Measurements from ENCODE around the gene KRT80.

Gene KRT80

DNA sequence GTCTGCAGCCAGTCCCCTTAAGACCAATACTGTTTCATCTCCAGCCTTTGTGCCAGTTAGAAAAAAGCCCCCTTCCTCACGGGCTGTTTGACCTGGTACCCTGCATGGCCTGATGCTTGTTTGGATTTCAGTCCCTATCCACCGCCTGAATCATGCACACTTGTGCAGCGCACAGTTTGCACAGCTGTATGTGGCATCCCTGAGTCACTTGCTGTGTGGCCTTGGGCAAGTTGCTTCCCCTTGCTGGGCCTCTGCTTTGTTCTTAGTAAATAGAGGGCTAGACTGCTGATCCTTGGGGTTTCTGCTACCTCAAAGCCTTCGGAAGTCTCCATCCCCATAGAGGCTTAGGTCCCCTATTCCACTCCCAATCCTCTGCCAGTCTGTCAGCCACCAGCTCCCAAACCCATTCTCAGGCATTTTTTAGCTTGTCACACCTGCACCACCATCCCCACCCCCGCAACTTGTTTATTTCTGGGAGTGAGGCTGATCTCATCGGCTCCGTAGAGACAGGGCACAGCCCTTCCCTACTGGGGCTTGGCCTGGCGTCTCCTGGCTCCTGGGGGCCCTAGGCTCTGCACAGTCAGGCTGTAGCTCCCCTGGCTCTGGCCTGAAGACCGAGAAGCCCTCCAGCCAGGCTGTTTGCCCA, 8.8 kb downstream of the KRT80 start:
- Histone ChIP-seq H3K23ac (ENCODE audit: low read length in 2 of 2) (no peak overlapping the region), H4K91ac (ENCODE audit: low read length) (peak overlapping the region; percentile 63), H2AK5ac (ENCODE audit: low read length, severe bottlenecking) (peak overlapping the region; percentile 92), H3K27ac (ENCODE audit: low read length, poor library complexity, severe bottlenecking) (peak overlapping the region; percentile 82), H2BK15ac (ENCODE audit: low read depth, poor library complexity, severe bottlenecking) (peak overlapping the region; percentile 75), H3K4ac (ENCODE audit: low read depth in 1 of 2, low read length in 2 of 2) (peak overlapping the region in 1 of 2 experiments; percentile 0), H4K8ac (ENCODE audit: low read length) (peak overlapping the region; percentile 57), H2AFZ (ENCODE audit: low read depth, low read length) (no peak overlapping the region), H2BK12ac (ENCODE audit: low read length in 2 of 2) (peak overlapping the region in 1 of 2 experiments; percentile 45), H3K18ac (ENCODE audit: low read depth in 1 of 2, low read length in 2 of 2) (peak overlapping the region; percentile 1 to 68), H2BK5ac (ENCODE audit: low read depth, low read length, poor library complexity, severe bottlenecking) (peak overlapping the region; percentile 36), H3K14ac (ENCODE audit: low read length in 2 of 2) (no peak overlapping the region), H3K79me1 (replicated peaks; ENCODE audit: low read length, poor library complexity, severe bottlenecking) (peaks cover 2% of the 10 kb centered on the region), H3K4me1 (ENCODE audit: control insufficient read depth, insufficient read depth, low read depth, low read length) (peaks cover 81% of the 10 kb centered on the region), H3K9me3 (ENCODE audit: control insufficient read depth, low read length) (no peaks in the 10 kb centered on the region), H3K27me3 (ENCODE audit: control insufficient read depth in 1 of 2, insufficient read depth in 1 of 2, low read length in 2 of 2) (no peaks in the 10 kb centered on the region), H3K4me2 (ENCODE audit: low read length, poor library complexity, severe bottlenecking) (no peak overlapping the region), H2BK120ac (ENCODE audit: low read depth, low read length) (no peak overlapping the region), H3K36me3 (ENCODE audit: control insufficient read depth in 1 of 2, insufficient read depth in 2 of 2, low read depth in 1 of 2, low read length in 2 of 2) (peaks cover 0 to 16% of the 10 kb centered on the region in 2 experiments), H3K9ac (ENCODE audit: low read length) (no peak overlapping the region), H3K4me3 (ENCODE audit: insufficient read depth in 1 of 2, low read depth in 1 of 2, low read length in 2 of 2) (no peak overlapping the region)
- 62% methylated on average over 9 of the region's 9 CpGs for WGBS
- peak; percentile 59 for DNase-seq

GRCh38 chr12:52182384-52182783, 9.4 kb downstream of the KRT80 start:
- Histone ChIP-seq H3K9me3 (ENCODE audit: control insufficient read depth, low read length) (no peaks in the 10 kb centered on the region), H3K23ac (ENCODE audit: low read length in 2 of 2) (no peak overlapping the region), H3K4me2 (ENCODE audit: low read length, poor library complexity, severe bottlenecking) (no peak overlapping the region), H3K27me3 (ENCODE audit: control insufficient read depth in 1 of 2, insufficient read depth in 1 of 2, low read length in 2 of 2) (no peaks in the 10 kb centered on the region), H2AFZ (ENCODE audit: low read depth, low read length) (no peak overlapping the region), H3K9ac (ENCODE audit: low read length) (no peak overlapping the region), H3K4ac (ENCODE audit: low read depth in 1 of 2, low read length in 2 of 2) (peak overlapping the region in 1 of 2 experiments; percentile 19), H4K8ac (ENCODE audit: low read length) (no peak overlapping the region), H3K27ac (ENCODE audit: low read length, poor library complexity, severe bottlenecking) (peak overlapping the region; percentile 82), H4K91ac (ENCODE audit: low read length) (peak overlapping the region; percentile 67), H3K36me3 (ENCODE audit: control insufficient read depth in 1 of 2, insufficient read depth in 2 of 2, low read depth in 1 of 2, low read length in 2 of 2) (peaks cover 0 to 16% of the 10 kb centered on the region in 2 experiments), H3K79me1 (replicated peaks; ENCODE audit: low read length, poor library complexity, severe bottlenecking) (peaks cover 2% of the 10 kb centered on the region), H3K4me1 (ENCODE audit: control insufficient read depth, insufficient read depth, low read depth, low read length) (peaks cover 79% of the 10 kb centered on the region), H2BK12ac (ENCODE audit: low read length in 2 of 2) (peak overlapping the region; percentile 43 to 67), H2AK5ac (ENCODE audit: low read length, severe bottlenecking) (peak overlapping the region; percentile 92), H2BK15ac (ENCODE audit: low read depth, poor library complexity, severe bottlenecking) (no peak overlapping the region), H2BK5ac (ENCODE audit: low read depth, low read length, poor library complexity, severe bottlenecking) (no peak overlapping the region), H3K14ac (ENCODE audit: low read length in 2 of 2) (no peak overlapping the region), H3K18ac (ENCODE audit: low read depth in 1 of 2, low read length in 2 of 2) (peak overlapping the region in 1 of 2 experiments; percentile 8), H2BK120ac (ENCODE audit: low read depth, low read length) (no peak overlapping the region), H3K4me3 (ENCODE audit: insufficient read depth in 1 of 2, low read depth in 1 of 2, low read length in 2 of 2) (no peak overlapping the region)
- 70% methylated on average over 5 of the region's 5 CpGs for WGBS
- DNase-seq, result peak; percentile 47

DNA sequence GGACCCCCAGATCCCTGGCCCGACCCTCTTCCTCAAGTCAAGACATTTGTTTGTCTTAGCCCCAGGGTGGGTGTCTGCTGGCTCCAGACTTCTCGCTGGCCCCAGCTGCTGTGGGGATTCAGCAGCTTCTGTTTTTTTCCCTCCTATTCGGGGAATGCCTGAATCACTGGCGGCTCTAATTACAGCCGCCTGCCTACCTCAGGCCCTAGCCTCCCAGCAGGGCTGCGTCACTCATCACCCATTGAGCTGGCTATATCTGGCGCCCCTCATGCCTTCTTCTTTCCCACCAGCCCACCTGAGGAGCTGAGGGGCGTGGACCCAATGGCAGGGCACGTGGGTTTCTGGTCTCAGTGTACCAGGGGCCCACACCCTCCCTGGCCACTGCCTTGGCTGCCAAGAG, 10.1 kb downstream of the KRT80 start:
- peaks cover 2% of the 10 kb centered on the region for H3K79me1 ChIP-seq (replicated peaks; ENCODE audit: low read length, poor library complexity, severe bottlenecking)
- H3K9ac ChIP-seq (ENCODE audit: low read length), result no peak overlapping the region
- peaks cover 76% of the 10 kb centered on the region for H3K4me1 ChIP-seq (ENCODE audit: control insufficient read depth, insufficient read depth, low read depth, low read length)
- H3K27me3 ChIP-seq (ENCODE audit: control insufficient read depth in 1 of 2, insufficient read depth in 1 of 2, low read length in 2 of 2), result no peaks in the 10 kb centered on the region
- WGBS, result 16% methylated on average over 9 of the region's 9 CpGs
- peak overlapping the region in 1 of 2 experiments; percentile 72 for H3K14ac ChIP-seq (ENCODE audit: low read length in 2 of 2)
- H4K8ac ChIP-seq (ENCODE audit: low read length), result peak overlapping the region; percentile 74
- H3K27ac ChIP-seq (ENCODE audit: low read length, poor library complexity, severe bottlenecking), result peak overlapping the region; percentile 82
- no peak overlapping the region for H2BK120ac ChIP-seq (ENCODE audit: low read depth, low read length)
- peaks cover 0 to 16% of the 10 kb centered on the region in 2 experiments for H3K36me3 ChIP-seq (ENCODE audit: control insufficient read depth in 1 of 2, insufficient read depth in 2 of 2, low read depth in 1 of 2, low read length in 2 of 2)
- no peaks in the 10 kb centered on the region for H3K9me3 ChIP-seq (ENCODE audit: control insufficient read depth, low read length)
- peak overlapping the region; percentile 37 for H2BK5ac ChIP-seq (ENCODE audit: low read depth, low read length, poor library complexity, severe bottlenecking)
- H3K4me3 ChIP-seq (ENCODE audit: insufficient read depth in 1 of 2, low read depth in 1 of 2, low read length in 2 of 2), result no peak overlapping the region
- peak overlapping the region in 1 of 2 experiments; percentile 43 for H3K4ac ChIP-seq (ENCODE audit: low read depth in 1 of 2, low read length in 2 of 2)
- peak overlapping the region; percentile 44 for H2BK15ac ChIP-seq (ENCODE audit: low read depth, poor library complexity, severe bottlenecking)
- peak overlapping the region; percentile 40 to 74 for H2BK12ac ChIP-seq (ENCODE audit: low read length in 2 of 2)
- peak overlapping the region; percentile 73 for H4K91ac ChIP-seq (ENCODE audit: low read length)
- H2AFZ ChIP-seq (ENCODE audit: low read depth, low read length), result peak overlapping the region; percentile 42
- H2AK5ac ChIP-seq (ENCODE audit: low read length, severe bottlenecking), result peak overlapping the region; percentile 98
- peak; percentile 86 for DNase-seq
- H3K23ac ChIP-seq (ENCODE audit: low read length in 2 of 2), result no peak overlapping the region
- H3K4me2 ChIP-seq (ENCODE audit: low read length, poor library complexity, severe bottlenecking), result no peak overlapping the region
- peak overlapping the region; percentile 49 to 79 for H3K18ac ChIP-seq (ENCODE audit: low read depth in 1 of 2, low read length in 2 of 2)

GRCh38 chr12:52180971-52181628, 10.7 kb downstream of the KRT80 start:
- H3K4me1 ChIP-seq (ENCODE audit: control insufficient read depth, insufficient read depth, low read depth, low read length), result peaks cover 71% of the 10 kb centered on the region
- H3K36me3 ChIP-seq (ENCODE audit: control insufficient read depth in 1 of 2, insufficient read depth in 2 of 2, low read depth in 1 of 2, low read length in 2 of 2), result peaks cover 0 to 16% of the 10 kb centered on the region in 2 experiments
- H3K14ac ChIP-seq (ENCODE audit: low read length in 2 of 2), result peak overlapping the region in 1 of 2 experiments; percentile 72
- no peak overlapping the region for H3K23ac ChIP-seq (ENCODE audit: low read length in 2 of 2)
- DNase-seq, result no peak
- no peak overlapping the region for H3K4me3 ChIP-seq (ENCODE audit: insufficient read depth in 1 of 2, low read depth in 1 of 2, low read length in 2 of 2)
- H2AK5ac ChIP-seq (ENCODE audit: low read length, severe bottlenecking), result peak overlapping the region; percentile 98
- peak overlapping the region; percentile 38 to 94 for H2BK12ac ChIP-seq (ENCODE audit: low read length in 2 of 2)
- H4K91ac ChIP-seq (ENCODE audit: low read length), result peak overlapping the region; percentile 64
- no peaks in the 10 kb centered on the region for H3K9me3 ChIP-seq (ENCODE audit: control insufficient read depth, low read length)
- WGBS, result 61% methylated on average over 6 of the region's 6 CpGs
- H3K4me2 ChIP-seq (ENCODE audit: low read length, poor library complexity, severe bottlenecking), result no peak overlapping the region
- H3K18ac ChIP-seq (ENCODE audit: low read depth in 1 of 2, low read length in 2 of 2), result peak overlapping the region; percentile 23 to 79
- peak overlapping the region; percentile 37 for H2BK5ac ChIP-seq (ENCODE audit: low read depth, low read length, poor library complexity, severe bottlenecking)
- peak overlapping the region; percentile 42 for H2AFZ ChIP-seq (ENCODE audit: low read depth, low read length)
- H3K4ac ChIP-seq (ENCODE audit: low read depth in 1 of 2, low read length in 2 of 2), result peak overlapping the region; percentile 66 to 73
- H3K27ac ChIP-seq (ENCODE audit: low read length, poor library complexity, severe bottlenecking), result peak overlapping the region; percentile 82
- H3K9ac ChIP-seq (ENCODE audit: low read length), result no peak overlapping the region
- peak overlapping the region; percentile 57 for H2BK120ac ChIP-seq (ENCODE audit: low read depth, low read length)
- H4K8ac ChIP-seq (ENCODE audit: low read length), result peak overlapping the region; percentile 78
- H3K79me1 ChIP-seq (replicated peaks; ENCODE audit: low read length, poor library complexity, severe bottlenecking), result peaks cover 2% of the 10 kb centered on the region
- H3K27me3 ChIP-seq (ENCODE audit: control insufficient read depth in 1 of 2, insufficient read depth in 1 of 2, low read length in 2 of 2), result no peaks in the 10 kb centered on the region
- no peak overlapping the region for H2BK15ac ChIP-seq (ENCODE audit: low read depth, poor library complexity, severe bottlenecking)

Measured in mesenchymal stem cell (in vitro differentiated cells and primary cell).